Astrocyte (in vitro differentiated cells and primary cell): ENCODE data around the gene NUP98. TPM values are rescaled to one million over a fixed set of nuclear protein-coding genes. Genes with fewer than 3 reads are reported as not detected.

ENCODE experiments used
- DNase-seq: peaks from one replicate; pipeline ENCODE4 v3.0.0-alpha.2; 2010; ENCODE audit warnings: low read depth
- FAIRE-seq: peaks from 2 replicates; lab custom pipeline; 2011; peaks lifted over from hg19 to GRCh38; lab: Jason Lieb, UNC
- H2AFZ ChIP-seq: 2 replicates; pipeline ENCODE4 v1.6.0; 2012; ENCODE audit warnings: low read depth, low read length, inconsistent platforms
- H3K27ac ChIP-seq: 2 replicates; pipeline ENCODE4 v1.5.1; 2011; ENCODE audit warnings: low read depth, low read length, inconsistent platforms
- H3K27me3 ChIP-seq: 2 replicates; pipeline ENCODE4 v1.6.0; 2011; ENCODE audit warnings: low read length, inconsistent platforms; ENCODE audit not compliant: insufficient read depth
- H3K36me3 ChIP-seq: 2 replicates; pipeline ENCODE4 v1.5.1; 2011; ENCODE audit warnings: low read length, inconsistent platforms; ENCODE audit not compliant: insufficient read depth
- H3K4me1 ChIP-seq: 2 replicates; pipeline ENCODE4 v1.5.1; 2011; ENCODE audit warnings: low read length, inconsistent platforms; ENCODE audit not compliant: insufficient read depth
- H3K4me2 ChIP-seq: 2 replicates; pipeline ENCODE4 v1.6.0; 2012; ENCODE audit warnings: low read length, inconsistent platforms
- H3K4me3 ChIP-seq: 2 replicates; pipeline ENCODE4 v1.5.1; 2011; ENCODE audit warnings: low read depth, mild to moderate bottlenecking, low read length, inconsistent platforms; ENCODE audit not compliant: insufficient read depth
- H3K79me2 ChIP-seq: 2 replicates; pipeline ENCODE4 v1.6.0; 2012; ENCODE audit warnings: mild to moderate bottlenecking, low read length, inconsistent platforms; ENCODE audit not compliant: insufficient read depth
- H3K9ac ChIP-seq: 2 replicates; pipeline ENCODE4 v1.6.0; 2012; ENCODE audit warnings: mild to moderate bottlenecking, low read length, inconsistent platforms
- H3K9me3 ChIP-seq: 2 replicates; pipeline ENCODE4 v1.5.1; 2012; ENCODE audit warnings: low read depth, mild to moderate bottlenecking, low read length, inconsistent platforms; ENCODE audit not compliant: insufficient read depth
- H4K20me1 ChIP-seq: 2 replicates; pipeline ENCODE4 v1.6.0; 2012; ENCODE audit warnings: low read length, inconsistent platforms; ENCODE audit not compliant: insufficient read depth
- H3K27ac Mint-ChIP-seq: one replicate; pipeline ENCODE4 v1.8.0; 2021; ENCODE audit warnings: mild to moderate bottlenecking, mixed read lengths; ENCODE audit not compliant: unreplicated experiment
- H3K27me3 Mint-ChIP-seq: one replicate; pipeline ENCODE4 v1.8.0; 2021; ENCODE audit warnings: low read depth, mixed read lengths; ENCODE audit not compliant: unreplicated experiment
- H3K36me3 Mint-ChIP-seq: one replicate; pipeline ENCODE4 v1.8.0; 2021; ENCODE audit warnings: low read depth, mixed read lengths; ENCODE audit not compliant: unreplicated experiment
- H3K4me1 Mint-ChIP-seq: one replicate; pipeline ENCODE4 v1.8.0; 2021; ENCODE audit warnings: low read depth, mixed read lengths; ENCODE audit not compliant: unreplicated experiment
- H3K4me3 Mint-ChIP-seq: one replicate; pipeline ENCODE4 v1.8.0; 2021; ENCODE audit warnings: mild to moderate bottlenecking, moderate library complexity, mixed read lengths; ENCODE audit not compliant: unreplicated experiment
- H3K9me3 Mint-ChIP-seq: one replicate; pipeline ENCODE4 v1.8.0; 2021; ENCODE audit warnings: mild to moderate bottlenecking, mixed read lengths; ENCODE audit not compliant: unreplicated experiment
- EZH2 ChIP-seq: IDR thresholded peaks from 2 replicates; pipeline ENCODE4 v1.6.1; 2012; ENCODE audit warnings: mild to moderate bottlenecking, low read length, inconsistent platforms; ENCODE audit not compliant: insufficient read depth
- total RNA-seq: library from RNA; stranded (reverse); gene quantifications from 2 replicates; pipeline ENCODE4 v1.2.1, GENCODE V29; 2021
- TF ChIP-seq, protein P1 (sequence below): IDR thresholded peaks from 2 replicates; pipeline ENCODE4 v1.5.1; 2011; ENCODE audit warnings: low read depth, mild to moderate bottlenecking, inconsistent platforms, low read length, moderate library complexity; ENCODE audit not compliant: insufficient read depth

NUP98 gene
- total RNA-seq, 1 donor from 2014 or later, result 81.2 TPM

DNA sequence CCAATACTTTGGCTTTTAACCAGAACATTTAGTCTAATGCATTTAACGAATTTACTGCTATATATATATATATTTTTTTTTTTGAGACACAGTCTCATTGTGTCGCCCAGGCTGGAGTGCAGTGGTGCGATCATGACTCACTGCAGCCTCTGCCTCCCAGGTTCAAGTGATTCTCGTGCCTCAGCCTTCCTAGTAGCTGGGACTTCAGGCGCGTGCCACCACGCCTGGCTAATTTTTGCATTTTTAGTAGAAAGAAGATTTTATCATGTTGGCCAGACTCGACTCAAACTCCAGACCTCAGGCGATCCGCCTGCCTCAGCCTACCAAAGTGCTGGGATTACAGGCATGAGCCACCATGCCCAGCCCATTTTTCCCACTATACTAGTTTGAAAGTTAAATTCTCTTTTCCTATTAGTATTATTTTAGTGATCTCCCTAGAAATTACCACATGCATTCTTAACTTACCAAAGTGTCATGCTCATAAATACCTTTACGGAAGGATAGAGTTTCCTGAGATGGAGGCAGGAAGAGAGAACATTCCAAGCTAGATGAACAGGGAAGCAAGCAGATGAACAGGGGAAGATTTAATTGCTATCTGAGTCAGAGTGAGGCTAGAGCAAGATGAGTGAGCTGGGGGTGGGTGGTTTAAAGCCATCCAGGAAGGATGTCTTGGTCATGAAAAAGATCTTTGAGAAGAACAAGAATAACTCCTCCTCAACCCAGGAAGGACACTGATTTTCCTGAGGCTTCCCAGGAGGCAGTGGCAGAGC lies 6.6 kb upstream of the NUP98 start:
- peak overlapping the region; percentile 49 for H3K27ac Mint-ChIP-seq
- peaks cover 4% of the 10 kb centered on the region for H3K4me1 ChIP-seq
- H4K20me1 ChIP-seq, result no peaks in the 10 kb centered on the region
- no peaks in the 10 kb centered on the region for H3K27me3 ChIP-seq
- H3K4me1 Mint-ChIP-seq, result peaks cover 5% of the 10 kb centered on the region
- no peak overlapping the region for H3K4me3 Mint-ChIP-seq
- FAIRE-seq (no peak), DNase-seq (peak; percentile 36)
- no peaks in the 10 kb centered on the region for H3K9me3 ChIP-seq
- no peak overlapping the region for H3K9ac ChIP-seq
- H3K9me3 Mint-ChIP-seq, result no peaks in the 10 kb centered on the region
- no peaks in the 10 kb centered on the region for H3K79me2 ChIP-seq
- H3K4me2 ChIP-seq, result peak overlapping the region; percentile 6
- H3K27ac ChIP-seq, result no peak overlapping the region
- no peaks in the 10 kb centered on the region for H3K27me3 Mint-ChIP-seq
- H2AFZ ChIP-seq, result no peak overlapping the region
- no peak overlapping the region for H3K4me3 ChIP-seq
- H3K36me3 ChIP-seq, result no peaks in the 10 kb centered on the region
- no peak for TF ChIP-seq EZH2
- TF ChIP-seq, protein P1, sequence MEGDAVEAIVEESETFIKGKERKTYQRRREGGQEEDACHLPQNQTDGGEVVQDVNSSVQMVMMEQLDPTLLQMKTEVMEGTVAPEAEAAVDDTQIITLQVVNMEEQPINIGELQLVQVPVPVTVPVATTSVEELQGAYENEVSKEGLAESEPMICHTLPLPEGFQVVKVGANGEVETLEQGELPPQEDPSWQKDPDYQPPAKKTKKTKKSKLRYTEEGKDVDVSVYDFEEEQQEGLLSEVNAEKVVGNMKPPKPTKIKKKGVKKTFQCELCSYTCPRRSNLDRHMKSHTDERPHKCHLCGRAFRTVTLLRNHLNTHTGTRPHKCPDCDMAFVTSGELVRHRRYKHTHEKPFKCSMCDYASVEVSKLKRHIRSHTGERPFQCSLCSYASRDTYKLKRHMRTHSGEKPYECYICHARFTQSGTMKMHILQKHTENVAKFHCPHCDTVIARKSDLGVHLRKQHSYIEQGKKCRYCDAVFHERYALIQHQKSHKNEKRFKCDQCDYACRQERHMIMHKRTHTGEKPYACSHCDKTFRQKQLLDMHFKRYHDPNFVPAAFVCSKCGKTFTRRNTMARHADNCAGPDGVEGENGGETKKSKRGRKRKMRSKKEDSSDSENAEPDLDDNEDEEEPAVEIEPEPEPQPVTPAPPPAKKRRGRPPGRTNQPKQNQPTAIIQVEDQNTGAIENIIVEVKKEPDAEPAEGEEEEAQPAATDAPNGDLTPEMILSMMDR, result no peak
- no peaks in the 10 kb centered on the region for H3K36me3 Mint-ChIP-seq

DNA sequence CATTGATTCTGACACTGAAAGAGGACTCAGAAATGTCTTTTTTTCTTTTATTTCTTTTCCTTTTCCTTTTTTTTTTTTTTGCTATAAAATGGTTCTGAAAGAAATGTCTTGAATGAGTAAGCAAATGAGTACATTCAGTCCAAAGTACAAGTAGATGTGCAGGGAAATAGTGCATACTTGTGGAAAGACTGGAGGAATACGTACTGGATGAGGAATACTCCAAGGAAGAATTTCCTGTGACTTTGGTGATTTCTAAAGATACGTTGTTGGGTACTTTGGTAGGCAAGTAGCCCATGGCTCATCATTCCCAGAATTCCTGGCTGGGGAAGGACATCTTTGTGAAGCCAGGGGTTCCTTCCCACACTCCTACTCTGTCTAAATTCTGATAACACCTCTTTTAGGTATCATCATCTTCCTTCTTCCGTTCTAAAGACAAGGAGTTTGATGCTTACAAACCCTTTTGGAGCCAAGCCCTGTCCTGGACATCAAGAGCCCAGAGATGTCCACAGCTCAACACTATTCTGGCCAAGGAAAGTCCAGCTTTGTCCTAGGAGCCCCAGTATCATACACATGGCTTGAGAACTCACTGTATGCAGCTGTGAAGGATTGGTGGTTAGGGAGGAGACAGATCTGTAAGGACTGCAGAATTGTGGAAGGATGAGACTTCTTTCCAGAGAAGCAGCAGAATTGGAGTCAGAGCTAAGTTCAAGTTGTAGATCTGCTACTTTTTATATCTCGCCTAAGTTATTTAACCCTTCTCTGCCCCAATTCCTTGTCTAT lies 4.8 kb upstream of the NUP98 start:
- Histone ChIP-seq H3K9me3 (no peaks in the 10 kb centered on the region), H2AFZ (no peak overlapping the region), H3K4me2 (no peak overlapping the region), H3K79me2 (peaks cover 2% of the 10 kb centered on the region), H3K27me3 (no peaks in the 10 kb centered on the region), H3K4me3 (no peak overlapping the region), H3K9ac (no peak overlapping the region), H3K36me3 (no peaks in the 10 kb centered on the region), H3K4me1 (peaks cover 10% of the 10 kb centered on the region), H3K27ac (no peak overlapping the region), H4K20me1 (no peaks in the 10 kb centered on the region)
- DNase-seq, result peak; percentile 22
- H3K9me3 Mint-ChIP-seq, result no peaks in the 10 kb centered on the region
- no peak overlapping the region for H3K4me3 Mint-ChIP-seq
- no peak for FAIRE-seq
- TF ChIP-seq, protein P1, result no peak
- TF ChIP-seq EZH2, result no peak
- no peaks in the 10 kb centered on the region for H3K36me3 Mint-ChIP-seq
- H3K27me3 Mint-ChIP-seq, result no peaks in the 10 kb centered on the region
- peak overlapping the region; percentile 16 for H3K27ac Mint-ChIP-seq
- peaks cover 8% of the 10 kb centered on the region for H3K4me1 Mint-ChIP-seq
